AG09309 (cell line): ENCODE measurements around the gene TBC1D22A.

Experiments used
- DNase-seq: peaks from one replicate; pipeline ENCODE4 v3.0.0-alpha.2; 2010; ENCODE audit warnings: low read depth
- H3K4me3 ChIP-seq: 2 replicates; pipeline ENCODE4 v1.5.1; 2011; ENCODE audit warnings: mild to moderate bottlenecking, low read depth, low read length, moderate library complexity; ENCODE audit not compliant: control insufficient read depth
- TF ChIP-seq, protein P1 (sequence below): IDR thresholded peaks from 2 replicates; pipeline ENCODE4 v1.5.1; 2011; ENCODE audit warnings: mild to moderate bottlenecking, low read depth, low read length, inconsistent platforms; ENCODE audit not compliant: insufficient read depth, control insufficient read depth; ENCODE audit errors: missing control alignments

TBC1D22A gene

GRCh38 chr22:47174096-47174495 is 411.6 kb downstream of the TBC1D22A start:
- TF ChIP-seq, protein P1, sequence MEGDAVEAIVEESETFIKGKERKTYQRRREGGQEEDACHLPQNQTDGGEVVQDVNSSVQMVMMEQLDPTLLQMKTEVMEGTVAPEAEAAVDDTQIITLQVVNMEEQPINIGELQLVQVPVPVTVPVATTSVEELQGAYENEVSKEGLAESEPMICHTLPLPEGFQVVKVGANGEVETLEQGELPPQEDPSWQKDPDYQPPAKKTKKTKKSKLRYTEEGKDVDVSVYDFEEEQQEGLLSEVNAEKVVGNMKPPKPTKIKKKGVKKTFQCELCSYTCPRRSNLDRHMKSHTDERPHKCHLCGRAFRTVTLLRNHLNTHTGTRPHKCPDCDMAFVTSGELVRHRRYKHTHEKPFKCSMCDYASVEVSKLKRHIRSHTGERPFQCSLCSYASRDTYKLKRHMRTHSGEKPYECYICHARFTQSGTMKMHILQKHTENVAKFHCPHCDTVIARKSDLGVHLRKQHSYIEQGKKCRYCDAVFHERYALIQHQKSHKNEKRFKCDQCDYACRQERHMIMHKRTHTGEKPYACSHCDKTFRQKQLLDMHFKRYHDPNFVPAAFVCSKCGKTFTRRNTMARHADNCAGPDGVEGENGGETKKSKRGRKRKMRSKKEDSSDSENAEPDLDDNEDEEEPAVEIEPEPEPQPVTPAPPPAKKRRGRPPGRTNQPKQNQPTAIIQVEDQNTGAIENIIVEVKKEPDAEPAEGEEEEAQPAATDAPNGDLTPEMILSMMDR = no peak
- H3K4me3 ChIP-seq = no peak overlapping the region
- no peak for DNase-seq

DNA sequence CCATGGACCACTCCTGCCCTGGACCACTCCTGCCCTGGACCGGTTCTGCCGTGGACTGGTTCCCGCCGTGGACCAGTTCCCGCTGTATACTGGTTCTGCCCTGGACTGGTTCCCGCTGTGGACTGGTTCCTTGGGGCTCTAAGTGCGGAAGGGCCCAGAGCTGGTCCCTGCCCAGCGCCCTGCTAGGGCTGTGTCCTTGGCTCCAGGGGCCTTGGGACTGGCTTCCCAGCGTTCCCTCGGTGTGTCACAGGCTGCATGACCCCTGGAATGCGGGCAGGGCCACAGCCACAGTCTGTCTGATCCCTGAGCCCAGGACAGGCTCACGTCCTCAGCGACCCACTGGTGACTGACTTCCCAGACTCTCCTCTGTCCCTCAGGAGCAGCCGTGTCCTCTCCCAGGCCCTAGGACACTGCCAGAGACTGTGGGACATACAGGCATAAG is 412.2 kb downstream of the TBC1D22A start:
- TF ChIP-seq, protein P1 = no peak
- H3K4me3 ChIP-seq = no peak overlapping the region
- no peak for DNase-seq

GRCh38 chr22:47175151-47176025 is 412.9 kb downstream of the TBC1D22A start:
- DNase-seq = no peak
- no peak overlapping the region for H3K4me3 ChIP-seq
- TF ChIP-seq, protein P1 = no peak

- TF ChIP-seq, protein P1 = no peak
These were observed 413.6 kb downstream of the TBC1D22A start for GRCh38 chr22:47176026-47176389.

DNA sequence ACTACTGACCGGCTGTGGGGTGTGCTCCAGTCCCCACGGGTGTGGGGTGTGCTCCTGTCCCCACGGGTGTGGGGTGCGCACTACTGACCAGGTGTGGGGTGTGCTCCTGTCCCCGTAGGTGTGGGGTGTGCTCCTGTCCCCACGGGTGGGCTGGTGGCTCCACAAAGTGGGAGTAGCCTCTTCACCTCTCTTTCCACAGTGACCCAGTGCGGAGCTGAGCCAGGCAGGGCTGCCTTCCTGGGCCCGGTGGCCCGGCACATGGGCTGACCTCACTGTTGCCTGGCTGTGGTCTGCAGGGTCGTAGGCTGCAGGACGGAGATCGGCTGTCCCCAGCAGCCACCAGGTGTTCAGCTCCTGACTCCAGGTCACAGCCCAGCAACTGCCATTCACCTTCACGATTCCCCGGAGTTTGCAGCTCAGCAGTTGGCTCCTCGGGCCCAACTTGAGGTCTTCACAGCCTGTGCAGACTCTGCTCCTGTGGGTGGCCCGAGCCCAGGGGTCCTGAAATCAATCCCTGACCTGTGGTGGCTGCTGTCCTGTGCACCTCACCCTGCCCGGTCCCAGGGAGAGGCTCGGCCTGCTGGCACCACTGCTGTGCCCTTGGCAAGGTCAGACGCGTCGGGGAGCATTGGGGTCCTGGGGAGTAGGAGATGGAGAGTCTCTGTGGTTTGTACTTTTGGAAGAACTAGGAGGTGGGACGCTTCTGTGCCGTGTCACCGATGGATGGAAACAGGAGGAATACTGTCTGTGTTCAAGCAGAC is 414.3 kb downstream of the TBC1D22A start:
- H3K4me3 ChIP-seq = no peak overlapping the region
- TF ChIP-seq, protein P1 = no peak
- DNase-seq = no peak

More at GRCh38 chr22:47176026-47176389, 413.6 kb downstream of the TBC1D22A start:
- no peak for DNase-seq
- H3K4me3 ChIP-seq = no peak overlapping the region

- TF ChIP-seq, protein P1 = no peak
- DNase-seq = no peak
- H3K4me3 ChIP-seq = no peak overlapping the region
These were observed 414.9 kb downstream of the TBC1D22A start for GRCh38 chr22:47177334-47177815.
